RWPE2 (cell line): ENCODE data around the gene MAP3K2.

ENCODE experiments used
- ATAC-seq: fragments of 200-7000 bp; cut with Tn5 transposase; 3 replicates; pipeline ENCODE4 v1.9.1; 2021; ENCODE audit warnings: low read depth
- DNase-seq: peaks from one replicate; pipeline ENCODE4 v3.0.0-alpha.2; 2020; ENCODE audit warnings: low spot score
- H3K27ac ChIP-seq: fragments of 450-650 bp; 2 replicates; pipeline ENCODE4 v1.5.1; 2017; ENCODE audit warnings: mild to moderate bottlenecking; ENCODE audit not compliant: poor library complexity, severe bottlenecking
- H3K27me3 ChIP-seq: fragments of 250-450 bp; sonication (Bioruptor Pico); 2 replicates; pipeline ENCODE4 v1.5.1; 2021; ENCODE audit warnings: mild to moderate bottlenecking, moderate library complexity; ENCODE audit not compliant: insufficient read depth, poor library complexity, severe bottlenecking
- H3K36me3 ChIP-seq: fragments of 250-450 bp; sonication (Bioruptor Pico); 2 replicates; pipeline ENCODE4 v1.5.1; 2020; ENCODE audit warnings: low read depth, mild to moderate bottlenecking, moderate library complexity
- H3K4me1 ChIP-seq: fragments of 250-450 bp; sonication (Bioruptor Pico); 2 replicates; pipeline ENCODE4 v1.5.1; 2021; ENCODE audit warnings: mild to moderate bottlenecking, moderate library complexity; ENCODE audit not compliant: insufficient read depth, poor library complexity, severe bottlenecking
- H3K4me3 ChIP-seq: fragments of 250-450 bp; sonication (Bioruptor Pico); 2 replicates; pipeline ENCODE4 v1.5.1; 2021; ENCODE audit warnings: mild to moderate bottlenecking, moderate library complexity; ENCODE audit not compliant: severe bottlenecking
- H3K9me3 ChIP-seq: fragments of 250-450 bp; sonication (Bioruptor Pico); 2 replicates; pipeline ENCODE4 v1.5.1; 2021; ENCODE audit warnings: mild to moderate bottlenecking, moderate library complexity; ENCODE audit not compliant: severe bottlenecking
- TF ChIP-seq, protein P1 (sequence below): fragments of 450-650 bp; IDR thresholded peaks from one replicate; pipeline ENCODE4 v1.5.1; 2017; ENCODE audit warnings: mild to moderate bottlenecking, moderate library complexity; ENCODE audit not compliant: poor library complexity, severe bottlenecking

MAP3K2 gene

DNA sequence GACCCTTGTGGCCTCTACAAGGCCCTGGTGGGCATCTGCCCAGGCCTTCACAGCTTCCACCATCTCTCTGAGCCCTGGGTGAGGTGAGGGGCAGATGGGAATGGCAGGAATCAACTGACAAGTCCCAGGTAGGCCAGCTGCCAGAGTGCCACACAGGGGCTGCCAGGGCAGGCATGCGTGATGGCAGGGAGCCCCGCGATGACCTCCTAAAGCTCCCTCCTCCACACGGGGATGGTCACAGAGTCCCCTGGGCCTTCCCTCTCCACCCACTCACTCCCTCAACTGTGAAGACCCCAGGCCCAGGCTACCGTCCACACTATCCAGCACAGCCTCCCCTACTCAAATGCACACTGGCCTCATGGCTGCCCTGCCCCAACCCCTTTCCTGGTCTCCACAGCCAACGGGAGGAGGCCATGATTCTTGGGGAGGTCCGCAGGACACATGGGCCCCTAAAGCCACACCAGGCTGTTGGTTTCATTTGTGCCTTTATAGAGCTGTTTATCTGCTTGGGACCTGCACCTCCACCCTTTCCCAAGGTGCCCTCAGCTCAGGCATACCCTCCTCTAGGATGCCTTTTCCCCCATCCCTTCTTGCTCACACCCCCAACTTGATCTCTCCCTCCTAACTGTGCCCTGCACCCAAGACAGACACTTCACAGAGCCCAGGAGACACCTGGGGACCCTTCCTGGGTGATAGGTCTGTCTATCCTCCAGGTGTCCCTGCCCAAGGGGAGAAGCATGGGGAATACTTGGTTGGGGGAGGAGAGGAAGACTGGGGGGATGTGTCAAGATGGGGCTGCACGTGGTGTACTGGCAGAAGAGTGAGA lies 32.5 kb upstream of the MAP3K2 start:
- H3K4me1 ChIP-seq: peaks cover 19% of the 10 kb centered on the region
- no peaks in the 10 kb centered on the region for H3K9me3 ChIP-seq
- H3K4me3 ChIP-seq: no peak overlapping the region
- no peak for DNase-seq
- H3K27me3 ChIP-seq: no peaks in the 10 kb centered on the region
- TF ChIP-seq, protein P1, sequence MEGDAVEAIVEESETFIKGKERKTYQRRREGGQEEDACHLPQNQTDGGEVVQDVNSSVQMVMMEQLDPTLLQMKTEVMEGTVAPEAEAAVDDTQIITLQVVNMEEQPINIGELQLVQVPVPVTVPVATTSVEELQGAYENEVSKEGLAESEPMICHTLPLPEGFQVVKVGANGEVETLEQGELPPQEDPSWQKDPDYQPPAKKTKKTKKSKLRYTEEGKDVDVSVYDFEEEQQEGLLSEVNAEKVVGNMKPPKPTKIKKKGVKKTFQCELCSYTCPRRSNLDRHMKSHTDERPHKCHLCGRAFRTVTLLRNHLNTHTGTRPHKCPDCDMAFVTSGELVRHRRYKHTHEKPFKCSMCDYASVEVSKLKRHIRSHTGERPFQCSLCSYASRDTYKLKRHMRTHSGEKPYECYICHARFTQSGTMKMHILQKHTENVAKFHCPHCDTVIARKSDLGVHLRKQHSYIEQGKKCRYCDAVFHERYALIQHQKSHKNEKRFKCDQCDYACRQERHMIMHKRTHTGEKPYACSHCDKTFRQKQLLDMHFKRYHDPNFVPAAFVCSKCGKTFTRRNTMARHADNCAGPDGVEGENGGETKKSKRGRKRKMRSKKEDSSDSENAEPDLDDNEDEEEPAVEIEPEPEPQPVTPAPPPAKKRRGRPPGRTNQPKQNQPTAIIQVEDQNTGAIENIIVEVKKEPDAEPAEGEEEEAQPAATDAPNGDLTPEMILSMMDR: no peak
- ATAC-seq: no peak
- H3K27ac ChIP-seq: no peak overlapping the region
- H3K36me3 ChIP-seq: no peaks in the 10 kb centered on the region

DNA sequence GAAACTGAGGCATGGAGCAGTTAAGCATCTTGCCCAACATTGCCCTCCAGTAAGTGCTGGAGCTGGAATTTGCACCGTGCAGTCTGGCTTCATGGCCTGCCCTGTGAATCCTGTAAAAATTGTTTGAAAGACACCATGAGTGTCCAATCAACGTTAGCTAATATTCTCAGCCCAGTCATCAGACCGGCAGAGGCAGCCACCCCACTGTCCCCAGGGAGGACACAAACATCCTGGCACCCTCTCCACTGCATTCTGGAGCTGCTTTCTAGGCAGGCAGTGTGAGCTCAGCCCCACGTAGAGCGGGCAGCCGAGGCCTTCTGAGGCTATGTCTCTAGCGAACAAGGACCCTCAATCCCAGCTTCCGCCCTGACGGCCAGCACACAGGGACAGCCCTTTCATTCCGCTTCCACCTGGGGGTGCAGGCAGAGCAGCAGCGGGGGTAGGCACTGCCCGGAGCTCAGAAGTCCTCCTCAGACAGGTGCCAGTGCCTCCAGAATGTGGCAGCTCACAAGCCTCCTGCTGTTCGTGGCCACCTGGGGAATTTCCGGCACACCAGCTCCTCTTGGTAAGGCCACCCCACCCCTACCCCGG lies 31.8 kb upstream of the MAP3K2 start:
- DNase-seq (no peak), ATAC-seq (no peak)
- peaks cover 21% of the 10 kb centered on the region for H3K4me1 ChIP-seq
- H3K27ac ChIP-seq: no peak overlapping the region
- TF ChIP-seq, protein P1: no peak
- no peaks in the 10 kb centered on the region for H3K9me3 ChIP-seq
- H3K4me3 ChIP-seq: no peak overlapping the region
- H3K36me3 ChIP-seq: no peaks in the 10 kb centered on the region
- no peaks in the 10 kb centered on the region for H3K27me3 ChIP-seq

GRCh38 chr2:127419112-127419430 lies 31.3 kb upstream of the MAP3K2 start:
- no peak for DNase-seq
- Histone ChIP-seq H3K27ac (no peak overlapping the region), H3K27me3 (no peaks in the 10 kb centered on the region), H3K9me3 (no peaks in the 10 kb centered on the region), H3K4me1 (peaks cover 25% of the 10 kb centered on the region), H3K36me3 (no peaks in the 10 kb centered on the region), H3K4me3 (no peak overlapping the region)
- ATAC-seq: no peak
- TF ChIP-seq, protein P1: no peak

DNA sequence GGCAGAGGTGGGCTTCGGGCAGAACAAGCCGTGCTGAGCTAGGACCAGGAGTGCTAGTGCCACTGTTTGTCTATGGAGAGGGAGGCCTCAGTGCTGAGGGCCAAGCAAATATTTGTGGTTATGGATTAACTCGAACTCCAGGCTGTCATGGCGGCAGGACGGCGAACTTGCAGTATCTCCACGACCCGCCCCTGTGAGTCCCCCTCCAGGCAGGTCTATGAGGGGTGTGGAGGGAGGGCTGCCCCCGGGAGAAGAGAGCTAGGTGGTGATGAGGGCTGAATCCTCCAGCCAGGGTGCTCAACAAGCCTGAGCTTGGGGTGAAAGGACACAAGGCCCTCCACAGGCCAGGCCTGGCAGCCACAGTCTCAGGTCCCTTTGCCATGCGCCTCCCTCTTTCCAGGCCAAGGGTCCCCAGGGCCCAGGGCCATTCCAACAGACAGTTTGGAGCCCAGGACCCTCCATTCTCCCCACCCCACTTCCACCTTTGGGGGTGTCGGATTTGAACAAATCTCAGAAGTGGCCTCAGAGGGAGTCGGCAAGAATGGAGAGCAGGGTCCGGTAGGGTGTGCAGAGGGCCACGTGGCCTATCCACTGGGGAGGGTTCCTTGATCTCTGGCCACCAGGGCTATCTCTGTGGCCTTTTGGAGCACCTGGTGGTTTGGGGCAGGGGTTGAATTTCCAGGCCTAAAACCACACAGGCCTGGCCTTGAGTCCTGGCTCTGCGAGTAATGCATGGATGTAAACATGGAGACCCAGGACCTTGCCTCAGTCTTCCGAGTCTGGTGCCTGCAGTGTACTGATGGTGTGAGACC lies 30.7 kb upstream of the MAP3K2 start, which contains the start of gene PROC:
Gene PROC (plus strand): TSS at position 128 of the 812 bp plus-strand sequence. CDS start 1,516 bp downstream, outside the sequence.
- Histone ChIP-seq H3K4me3 (no peak within 1 kb of the TSS), H3K27ac (no peak within 1 kb of the TSS), H3K27me3 (no peaks in the 10 kb centered on the region), H3K9me3 (no peaks in the 10 kb centered on the region), H3K4me1 (peaks cover 26% of the 10 kb centered on the region), H3K36me3 (no peaks in the 10 kb centered on the region)
- TF ChIP-seq, protein P1: no peak
- no peak for ATAC-seq
- DNase-seq: no peak
